ENCODE results near the gene CITED4.

- no peak for TF ChIP-seq EZH2phosphoT487 (IDR thresholded peaks at IDR 0.05; ENCODE audit: borderline replicate concordance, low read length)
- TF ChIP-seq CTCF (conservative IDR thresholded peaks at IDR 0.05; ENCODE audit: low read depth, low read length), result no peak
- TF ChIP-seq EZH2 (IDR thresholded peaks at IDR 0.05; ENCODE audit: low read length, unreplicated experiment), result no peak
Measured at GRCh38 chr1:40896482-40896881, 34.3 kb upstream of the CITED4 start.

Data from PC-3 (cell line).